ENCODE results near the gene PPIL6. TPM values are rescaled to one million over a fixed set of nuclear protein-coding genes. Genes with fewer than 3 reads are reported as not detected.

Gene PPIL6
- total and polyA plus RNA-seq, 2 donors (not counting 1 experiment from before 2014, with no cell fraction given): 0.85 to 1.8 TPM

GRCh38 chr6:109342911-109343310 is 97.5 kb downstream of the PPIL6 start:
- Histone ChIP-seq H3K9ac (ENCODE audit: low read length) (no peak overlapping the region), H3K27ac (ENCODE audit: low read length in 2 of 2) (no peak overlapping the region), H3K79me2 (ENCODE audit: control insufficient read depth, insufficient read depth, low read length) (no peaks in the 10 kb centered on the region), H3K4me1 (ENCODE audit: control insufficient read depth in 2 of 2, insufficient read depth in 2 of 2, low read length in 2 of 2) (no peaks in the 10 kb centered on the region), H3K27me3 (replicated peaks in 1 of 4; ENCODE audit: control extremely low read depth in 1 of 4, control insufficient read depth in 3 of 4, insufficient read depth in 4 of 4, low read length in 3 of 4) (no peaks in the 10 kb centered on the region), H3K4me3 (ENCODE audit: control extremely low read depth in 1 of 5, extremely low read depth in 1 of 5, insufficient read depth in 1 of 5, low read depth in 2 of 5, low read length in 4 of 5) (no peak overlapping the region), H2AFZ (ENCODE audit: insufficient read depth, low read depth, low read length, poor library complexity, severe bottlenecking) (no peak overlapping the region), H3K9me3 (ENCODE audit: control extremely low read depth in 1 of 3, control insufficient read depth in 2 of 3, insufficient read depth in 1 of 3, low read length in 2 of 3) (no peaks in the 10 kb centered on the region), H3K36me3 (replicated peaks in 1 of 2; ENCODE audit: control extremely low read depth in 1 of 2, control insufficient read depth in 1 of 2, extremely low read depth in 1 of 2, insufficient read depth in 2 of 2, low read length in 1 of 2) (no peaks in the 10 kb centered on the region), H4K20me1 (ENCODE audit: control insufficient read depth, insufficient read depth, low read length, poor library complexity, severe bottlenecking) (no peaks in the 10 kb centered on the region), H3K4me2 (replicated peaks; ENCODE audit: low read depth, low read length, poor library complexity, severe bottlenecking) (no peak overlapping the region)
- H3K9me3 Mint-ChIP-seq (ENCODE audit: insufficient read depth): no peaks in the 10 kb centered on the region
- ChIA-PET POLR2A (no interaction called here), CTCF (no interaction called here)
- intact Hi-C loops (cut with micrococcal nuclease): no loop called here
- no peak for TF ChIP-seq CTCF (IDR thresholded peaks at IDR 0.05)
- no peak for TF ChIP-seq EZH2 (IDR thresholded peaks at IDR 0.05; ENCODE audit: borderline replicate concordance, insufficient read depth, low read depth, low read length, poor library complexity, severe bottlenecking)
- H3K4me1 Mint-ChIP-seq: no peaks in the 10 kb centered on the region
- no peaks in the 10 kb centered on the region for H3K27me3 Mint-ChIP-seq
- ATAC-seq (ENCODE audit: low read depth) (no peak), DNase-seq (no peak)
- no peak overlapping the region for H3K27ac Mint-ChIP-seq
- no peak overlapping the region for H3K4me3 Mint-ChIP-seq
- WGBS (ENCODE audit: insufficient coverage): 100% methylated on average over 1 of the region's 6 CpGs

GRCh38 chr6:109342506-109342905 is 97.9 kb downstream of the PPIL6 start:
- CTCF ChIA-PET: no interaction called here
- H3K27ac ChIP-seq (ENCODE audit: low read length in 2 of 2): no peak overlapping the region
- 72% methylated on average over 4 of the region's 5 CpGs for WGBS (ENCODE audit: insufficient coverage)
- intact Hi-C loops (cut with micrococcal nuclease): no loop called here
- no peak overlapping the region for H2AFZ ChIP-seq (ENCODE audit: insufficient read depth, low read depth, low read length, poor library complexity, severe bottlenecking)
- no peaks in the 10 kb centered on the region for H3K9me3 ChIP-seq (ENCODE audit: control extremely low read depth in 1 of 3, control insufficient read depth in 2 of 3, insufficient read depth in 1 of 3, low read length in 2 of 3)
- POLR2A ChIA-PET: no interaction called here
- H3K4me3 Mint-ChIP-seq: no peak overlapping the region
- DNase-seq (no peak), ATAC-seq (ENCODE audit: low read depth) (no peak)
- no peak overlapping the region for H3K4me3 ChIP-seq (ENCODE audit: control extremely low read depth in 1 of 5, extremely low read depth in 1 of 5, insufficient read depth in 1 of 5, low read depth in 2 of 5, low read length in 4 of 5)
- no peaks in the 10 kb centered on the region for H3K27me3 ChIP-seq (replicated peaks in 1 of 4; ENCODE audit: control extremely low read depth in 1 of 4, control insufficient read depth in 3 of 4, insufficient read depth in 4 of 4, low read length in 3 of 4)
- no peaks in the 10 kb centered on the region for H3K4me1 Mint-ChIP-seq
- TF ChIP-seq EZH2 (IDR thresholded peaks at IDR 0.05; ENCODE audit: borderline replicate concordance, insufficient read depth, low read depth, low read length, poor library complexity, severe bottlenecking): no peak
- TF ChIP-seq CTCF (IDR thresholded peaks at IDR 0.05): no peak
- H3K9me3 Mint-ChIP-seq (ENCODE audit: insufficient read depth): no peaks in the 10 kb centered on the region
- no peaks in the 10 kb centered on the region for H3K79me2 ChIP-seq (ENCODE audit: control insufficient read depth, insufficient read depth, low read length)
- no peaks in the 10 kb centered on the region for H4K20me1 ChIP-seq (ENCODE audit: control insufficient read depth, insufficient read depth, low read length, poor library complexity, severe bottlenecking)
- no peak overlapping the region for H3K9ac ChIP-seq (ENCODE audit: low read length)
- no peak overlapping the region for H3K27ac Mint-ChIP-seq
- no peak overlapping the region for H3K4me2 ChIP-seq (replicated peaks; ENCODE audit: low read depth, low read length, poor library complexity, severe bottlenecking)
- H3K27me3 Mint-ChIP-seq: no peaks in the 10 kb centered on the region
- no peaks in the 10 kb centered on the region for H3K4me1 ChIP-seq (ENCODE audit: control insufficient read depth in 2 of 2, insufficient read depth in 2 of 2, low read length in 2 of 2)
- H3K36me3 ChIP-seq (replicated peaks in 1 of 2; ENCODE audit: control extremely low read depth in 1 of 2, control insufficient read depth in 1 of 2, extremely low read depth in 1 of 2, insufficient read depth in 2 of 2, low read length in 1 of 2): no peaks in the 10 kb centered on the region
